ENCODE data around the gene ARL16.
"Not testable (repeated sequence)": the region's sequence is repeated elsewhere in the genome, so short reads cannot be mapped to it uniquely, and the experiment has no call there.

ARL16 gene

GRCh38 chr17:81695211-81695610 lies 11.6 kb upstream of the ARL16 start:
- DNase-seq (ENCODE audit: low read depth): no peak

GRCh38 chr17:81694810-81695209 lies 11.2 kb upstream of the ARL16 start:
- DNase-seq (ENCODE audit: low read depth): no peak

GRCh38 chr17:81693509-81694210 lies 10.1 kb upstream of the ARL16 start:
- no peak for DNase-seq (ENCODE audit: low read depth)

GRCh38 chr17:81691608-81692007 lies 8.0 kb upstream of the ARL16 start:
- no peak for DNase-seq (ENCODE audit: low read depth)

GRCh38 chr17:81691196-81691595 lies 7.6 kb upstream of the ARL16 start:
- DNase-seq (ENCODE audit: low read depth): no peak

- DNase-seq (ENCODE audit: low read depth): no peak
Measured at GRCh38 chr17:81690549-81690948, 7.0 kb upstream of the ARL16 start.

- no peak for DNase-seq (ENCODE audit: low read depth)
Measured at GRCh38 chr17:81690066-81690465, 6.5 kb upstream of the ARL16 start.

- no peak for DNase-seq (ENCODE audit: low read depth)
Measured at GRCh38 chr17:81688616-81689015, 5.0 kb upstream of the ARL16 start.

GRCh38 chr17:81687770-81688541 lies 4.4 kb upstream of the ARL16 start:
- DNase-seq (ENCODE audit: low read depth): no peak

GRCh38 chr17:81686614-81687013 lies 3.0 kb upstream of the ARL16 start:
- DNase-seq (ENCODE audit: low read depth): no peak

GRCh38 chr17:81685108-81685507 lies 1.5 kb upstream of the ARL16 start:
- DNase-seq (ENCODE audit: low read depth): no peak

- DNase-seq (ENCODE audit: low read depth): no peak
Measured at GRCh38 chr17:81684442-81684911, 880 bp upstream of the ARL16 start.

GRCh38 chr17:81683208-81683583 lies 401 bp downstream of the ARL16 start:
- no peak for DNase-seq (ENCODE audit: low read depth)

GRCh38 chr17:81682565-81683207 lies 911 bp downstream of the ARL16 start:
- no peak for DNase-seq (ENCODE audit: low read depth)

- no peak for DNase-seq (ENCODE audit: low read depth)
Measured at GRCh38 chr17:81681672-81682071, 1.9 kb downstream of the ARL16 start.

- no peak for DNase-seq (ENCODE audit: low read depth)
Measured at GRCh38 chr17:81680150-81680549, 3.4 kb downstream of the ARL16 start.

GRCh38 chr17:81676906-81677305 lies 6.7 kb downstream of the ARL16 start:
- DNase-seq (ENCODE audit: low read depth): no peak

GRCh38 chr17:81675515-81676221 lies 7.9 kb downstream of the ARL16 start:
- not testable (repeated sequence) for DNase-seq (ENCODE audit: low read depth)

GRCh38 chr17:81673561-81674258 lies 9.9 kb downstream of the ARL16 start:
- DNase-seq (ENCODE audit: low read depth): no peak

- DNase-seq (ENCODE audit: low read depth): no peak
Measured at GRCh38 chr17:81672954-81673353, 10.6 kb downstream of the ARL16 start.

GRCh38 chr17:81672504-81672903 lies 11.1 kb downstream of the ARL16 start:
- no peak for DNase-seq (ENCODE audit: low read depth)

- no peak for DNase-seq (ENCODE audit: low read depth)
Measured at GRCh38 chr17:81667754-81668153, 15.8 kb downstream of the ARL16 start.
